PC-3 (cell line): Measurements from ENCODE around the gene TBC1D14. TPM values are rescaled to one million over a fixed set of nuclear protein-coding genes. Genes with fewer than 3 reads are reported as not detected.

Experiments
- ATAC-seq: fragments of 200-7000 bp; cut with Tn5 transposase; 2 replicates; pipeline ENCODE4 v1.9.1; 2020; ENCODE audit warnings: mild to moderate bottlenecking, moderate library complexity
- BruUV-seq: library from RNA; stranded (reverse); fragments of 400-500 nt; replicated peaks from 2 replicates; lab custom pipeline; 2021; lab: Mats Ljungman, UMichigan
- CTCF ChIA-PET: fragments of 300-600 bp; sonication (Branson Sonifier 250); formaldehyde crosslinking; loops from one replicate; lab custom pipeline; 2022; ENCODE audit warnings: antibody characterized with exemption; lab: Charles Lee
- POLR2A ChIA-PET: fragments of 300-600 bp; sonication (Branson Sonifier 250); formaldehyde crosslinking; loops from one replicate; lab custom pipeline; 2022; ENCODE audit warnings: antibody characterized with exemption; ENCODE audit not compliant: unreplicated experiment; lab: Charles Lee
- DNase-seq: peaks from one replicate; pipeline ENCODE4 v3.0.0-alpha.2; 2015
- H2AFZ ChIP-seq: fragments of 300-600 bp; sonication (generic); 2 replicates; pipeline ENCODE4 v1.6.0; 2016; ENCODE audit warnings: antibody characterized with exemption, low read length
- H3F3A ChIP-seq: fragments of 300-600 bp; sonication (generic); one replicate; pipeline ENCODE4 v1.6.0; 2017; ENCODE audit warnings: antibody characterized with exemption, low read length, control low read depth, mild to moderate bottlenecking; ENCODE audit not compliant: unreplicated experiment
- H3K27ac ChIP-seq: fragments of 300-600 bp; sonication (generic); 2 replicates; pipeline ENCODE4 v1.5.1; 2016; ENCODE audit warnings: mild to moderate bottlenecking, low read length
- H3K27me3 ChIP-seq: fragments of 300-600 bp; sonication (generic); 2 replicates; pipeline ENCODE4 v1.6.1; 2016; ENCODE audit warnings: low read length, mixed read lengths
- H3K36me3 ChIP-seq: fragments of 300-600 bp; sonication (generic); 2 replicates; pipeline ENCODE4 v1.6.1; 2016; ENCODE audit warnings: low read depth, mixed run types, low read length, mixed read lengths
- H3K4me1 ChIP-seq: fragments of 300-600 bp; sonication (generic); 2 replicates; pipeline ENCODE4 v1.5.1; 2016; ENCODE audit warnings: low read length; ENCODE audit not compliant: insufficient read depth
- H3K4me2 ChIP-seq: fragments of 300-600 bp; sonication (generic); 2 replicates; pipeline ENCODE4 v1.6.0; 2016; ENCODE audit warnings: low read length
- H3K4me3 ChIP-seq: fragments of 300-600 bp; sonication (generic); 2 replicates; pipeline ENCODE4 v1.5.1; 2016; ENCODE audit warnings: mild to moderate bottlenecking, low read length, mixed read lengths
- H3K79me2 ChIP-seq: fragments of 300-600 bp; sonication (generic); 2 replicates; pipeline ENCODE4 v1.6.1; 2017; ENCODE audit warnings: low read length, mixed read lengths
- H3K9ac ChIP-seq: fragments of 300-600 bp; sonication (generic); 2 replicates; pipeline ENCODE4 v1.6.0; 2016; ENCODE audit warnings: mild to moderate bottlenecking, low read length
- H3K9me2 ChIP-seq: fragments of 300-600 bp; sonication (generic); replicated peaks from 2 replicates; pipeline ENCODE4 v1.6.1; 2016; ENCODE audit warnings: mixed run types, low read length, mixed read lengths
- H3K9me3 ChIP-seq: fragments of 300-600 bp; sonication (generic); 2 replicates; pipeline ENCODE4 v1.6.1; 2016; ENCODE audit warnings: low read length, mixed read lengths
- H4K20me1 ChIP-seq: fragments of 300-600 bp; sonication (generic); 2 replicates; pipeline ENCODE4 v1.6.1; 2016; ENCODE audit warnings: low read length, mixed read lengths
- CTCF ChIP-seq: fragments of 300-600 bp; sonication (generic); conservative IDR thresholded peaks from 2 replicates; pipeline ENCODE4 v1.5.1; 2017; ENCODE audit warnings: antibody characterized with exemption, low read depth, mild to moderate bottlenecking, low read length
- EZH2 ChIP-seq: fragments of 300-600 bp; sonication (generic); IDR thresholded peaks from one replicate; pipeline ENCODE4 v1.6.1; 2017; ENCODE audit warnings: antibody characterized with exemption, mild to moderate bottlenecking, low read length; ENCODE audit not compliant: unreplicated experiment
- EZH2phosphoT487 ChIP-seq: fragments of 300-600 bp; sonication (generic); IDR thresholded peaks from 2 replicates; pipeline ENCODE4 v1.6.1; 2018; ENCODE audit warnings: mild to moderate bottlenecking, antibody characterized with exemption, low read length, borderline replicate concordance
- intact Hi-C: fragments of 100-400 bp; cut with micrococcal nuclease; formaldehyde crosslinking; loops from 2 replicates; pipeline ENCODE4 v1.9.0; 2023
- total RNA-seq: library from RNA; depleted of rRNA; stranded (reverse); fragments of >200 nt; gene quantifications from 2 replicates; pipeline ENCODE4 v1.2.3, GENCODE V29; 2014

The TBC1D14 gene
- total RNA-seq, 1 experiment from 2014 or later = 33.0 TPM

GRCh38 chr4:7048642-7049041 is 139.0 kb downstream of the TBC1D14 start:
- Histone ChIP-seq H3K27me3 (no peaks in the 10 kb centered on the region), H3K27ac (no peak overlapping the region), H4K20me1 (peaks cover 6% of the 10 kb centered on the region; the same call in 1 of the 2 replicates), H3K4me1 (peaks cover 24% of the 10 kb centered on the region), H2AFZ (no peak overlapping the region), H3K4me3 (no peak overlapping the region), H3F3A (no peaks in the 10 kb centered on the region), H3K9me3 (no peaks in the 10 kb centered on the region), H3K79me2 (peaks cover 92% of the 10 kb centered on the region), H3K9me2 (no peaks in the 10 kb centered on the region), H3K9ac (no peak overlapping the region), H3K4me2 (no peak overlapping the region), H3K36me3 (no peaks in the 10 kb centered on the region)
- POLR2A ChIA-PET = no interaction called here
- intact Hi-C loops = no loop called here
- CTCF ChIA-PET = no interaction called here
- DNase-seq (no peak), ATAC-seq (no peak)
- no peak for TF ChIP-seq EZH2phosphoT487
- no peak for TF ChIP-seq EZH2
- TF ChIP-seq CTCF = no peak
- no TSS peak for BruUV-seq

DNA sequence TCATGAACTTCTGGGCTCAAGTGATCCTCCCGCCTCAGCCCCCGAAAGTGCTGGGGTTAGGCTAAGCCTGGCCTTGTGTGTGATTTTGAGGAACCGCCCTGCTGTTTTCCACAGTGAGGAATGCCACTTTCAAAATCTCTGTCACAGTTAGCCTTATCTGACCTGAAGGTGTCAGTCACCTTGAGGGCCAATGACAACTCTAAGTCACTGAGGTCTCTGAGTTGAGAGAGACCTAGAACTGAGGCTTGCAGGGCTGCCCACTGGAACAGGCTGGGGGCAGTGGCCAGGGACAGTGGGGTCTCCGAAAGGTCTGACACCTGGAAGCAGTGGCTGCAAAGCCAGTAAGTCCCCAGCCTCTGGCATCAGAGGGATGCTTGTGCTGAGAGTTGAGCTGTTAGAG is 139.7 kb downstream of the TBC1D14 start:
- Histone ChIP-seq H4K20me1 (peaks cover 6% of the 10 kb centered on the region; the same call in 1 of the 2 replicates), H3K79me2 (peaks cover 86% of the 10 kb centered on the region), H3K36me3 (peaks cover 3% of the 10 kb centered on the region; the same call in 1 of the 2 replicates), H3K9me2 (no peaks in the 10 kb centered on the region), H3K4me1 (peaks cover 24% of the 10 kb centered on the region), H2AFZ (no peak overlapping the region), H3K4me3 (no peak overlapping the region), H3K4me2 (no peak overlapping the region), H3F3A (no peaks in the 10 kb centered on the region), H3K27me3 (no peaks in the 10 kb centered on the region), H3K27ac (no peak overlapping the region), H3K9me3 (no peaks in the 10 kb centered on the region), H3K9ac (no peak overlapping the region)
- TF ChIP-seq EZH2phosphoT487 = no peak
- TF ChIP-seq EZH2 = no peak
- no peak for TF ChIP-seq CTCF
- DNase-seq (no peak), ATAC-seq (no peak)
- ChIA-PET POLR2A (no interaction called here), CTCF (no interaction called here)
- intact Hi-C loops = no loop called here
- BruUV-seq = no TSS peak

GRCh38 chr4:7049739-7050138 is 140.1 kb downstream of the TBC1D14 start:
- Histone ChIP-seq H3K4me2 (no peak overlapping the region), H3K27me3 (no peaks in the 10 kb centered on the region), H3K36me3 (peaks cover 3% of the 10 kb centered on the region; the same call in 1 of the 2 replicates), H3K4me3 (no peak overlapping the region), H3K79me2 (peaks cover 81% of the 10 kb centered on the region), H3F3A (no peaks in the 10 kb centered on the region), H3K27ac (no peak overlapping the region), H3K9me2 (no peaks in the 10 kb centered on the region), H4K20me1 (peaks cover 5% of the 10 kb centered on the region; the same call in 1 of the 2 replicates), H3K9ac (no peak overlapping the region), H3K9me3 (no peaks in the 10 kb centered on the region), H3K4me1 (peaks cover 19% of the 10 kb centered on the region), H2AFZ (no peak overlapping the region)
- ChIA-PET CTCF (no interaction called here), POLR2A (no interaction called here)
- TF ChIP-seq EZH2 (no peak), EZH2phosphoT487 (no peak), CTCF (no peak)
- ATAC-seq = no peak
- BruUV-seq = no TSS peak
- no peak for DNase-seq
- intact Hi-C loops = no loop called here
